AG04450 (cell line): ENCODE data around the gene MIER1. TPM values are rescaled to one million over a fixed set of nuclear protein-coding genes. Genes with fewer than 3 reads are reported as not detected.
A peak's percentile ranks its signal among the peaks of the same experiment; 100 is the strongest.
"Not testable (repeated sequence)": the region's sequence is repeated elsewhere in the genome, so short reads cannot be mapped to it uniquely, and the experiment has no call there.

ENCODE experiments used
- CTCF ChIA-PET: fragments of 300-600, 350-600 bp; formaldehyde crosslinking; extraction: SDS; loops from one replicate; lab custom pipeline; 2022; ENCODE audit warnings: antibody characterized with exemption, inconsistent platforms; lab: Charles Lee
- POLR2A ChIA-PET: fragments of 350-600 bp; formaldehyde crosslinking; extraction: SDS; loops from one replicate; lab custom pipeline; 2021; ENCODE audit warnings: antibody characterized with exemption, inconsistent platforms; lab: Yijun Ruan, JAX
- DNase-seq: peaks from one replicate; pipeline ENCODE4 v3.0.0-alpha.2; 2011; ENCODE audit warnings: low read depth, low spot score
- H3K27ac ChIP-seq: one replicate; pipeline ENCODE4 v1.5.1; 2012; ENCODE audit warnings: low read depth, low read length, control low read depth
- H3K27me3 ChIP-seq: one replicate; pipeline ENCODE4 v1.6.0; 2012; ENCODE audit warnings: low read length; ENCODE audit not compliant: control insufficient read depth, insufficient read depth
- H3K4me3 ChIP-seq: 2 replicates; pipeline ENCODE4 v1.5.1; 2011; ENCODE audit warnings: mild to moderate bottlenecking, low read depth, low read length, control low read depth
- H3K9me3 ChIP-seq: 2 replicates; pipeline ENCODE4 v1.5.1; 2012; ENCODE audit warnings: low read length; ENCODE audit not compliant: control insufficient read depth, insufficient read depth
- CTCF ChIP-seq: IDR thresholded peaks from 2 replicates; pipeline ENCODE4 v1.5.1; 2011; ENCODE audit warnings: low read depth, low read length, control low read depth, inconsistent platforms
- polyA plus RNA-seq: library from polyadenylated mRNA; depleted of rRNA; stranded (reverse); fragments of >200 nt; gene quantifications from 2 replicates; pipeline ENCODE4 v1.2.3, GENCODE V29; 2011

The MIER1 gene
- polyA plus RNA-seq, 1 experiment: 23.6 TPM

- Histone ChIP-seq H3K9me3 (no peaks in the 10 kb centered on the region), H3K27ac (no peak overlapping the region), H3K27me3 (no peaks in the 10 kb centered on the region), H3K4me3 (no peak overlapping the region)
- CTCF ChIA-PET: interaction anchor here (1.4 to 2.1 kb wide), 3 partner anchors 18 to 234 kb away, joined by 5 to 8 read pairs (median 6); no protein-coding TSS in a partner anchor
- POLR2A ChIA-PET: no interaction called here
- TF ChIP-seq CTCF: no peak
- DNase-seq: no peak
These were observed 53.4 kb downstream of the MIER1 start for GRCh38 chr1:66978201-66978600.

GRCh38 chr1:66979621-66980020, 54.8 kb downstream of the MIER1 start:
- ChIA-PET POLR2A (interaction anchor here (0.6 kb wide), 2 partner anchors 55 to 190 kb away, joined by 3 read pairs; partner anchors contain the start of genes DNAI4 and MIER1), CTCF (interaction anchor here (0.6 to 2.1 kb wide), 5 partner anchors 16 to 281 kb away, joined by 4 to 8 read pairs (median 6); no protein-coding TSS in a partner anchor)
- H3K9me3 ChIP-seq, H3K27ac ChIP-seq, H3K27me3 ChIP-seq, H3K4me3 ChIP-seq, DNase-seq: not testable (repeated sequence)

GRCh38 chr1:66980745-66981367, 56.1 kb downstream of the MIER1 start:
- CTCF ChIA-PET: interaction anchor here (0.6 to 1.3 kb wide), 7 partner anchors 11 to 231 kb away, joined by 3 to 22 read pairs (median 3); no protein-coding TSS in a partner anchor

GRCh38 chr1:66981679-66982078, 56.9 kb downstream of the MIER1 start:
- Histone ChIP-seq H3K27ac (no peak overlapping the region), H3K4me3 (no peak overlapping the region), H3K9me3 (no peaks in the 10 kb centered on the region), H3K27me3 (no peaks in the 10 kb centered on the region)
- no peak for DNase-seq
- no peak for TF ChIP-seq CTCF
- ChIA-PET POLR2A (interaction anchor here (0.8 kb wide), 1 partner anchor 14 kb away, joined by 9 read pairs; no protein-coding TSS in a partner anchor), CTCF (interaction anchor here (0.6 to 1.3 kb wide), 7 partner anchors 10 to 230 kb away, joined by 3 to 22 read pairs (median 3); no protein-coding TSS in a partner anchor)

More at GRCh38 chr1:66980745-66981367, 56.1 kb downstream of the MIER1 start:
- no peak for TF ChIP-seq CTCF
- no peaks in the 10 kb centered on the region for H3K9me3 ChIP-seq
- DNase-seq: peak; percentile 4
- H3K4me3 ChIP-seq: no peak overlapping the region
- no peak overlapping the region for H3K27ac ChIP-seq
- POLR2A ChIA-PET: interaction anchor here (0.8 kb wide), 1 partner anchor 15 kb away, joined by 9 read pairs; no protein-coding TSS in a partner anchor
- no peaks in the 10 kb centered on the region for H3K27me3 ChIP-seq

GRCh38 chr1:66982561-66983260, 57.9 kb downstream of the MIER1 start:
- Histone ChIP-seq H3K27ac (no peak overlapping the region), H3K4me3 (no peak overlapping the region), H3K27me3 (no peaks in the 10 kb centered on the region), H3K9me3 (no peaks in the 10 kb centered on the region)
- TF ChIP-seq CTCF: no peak
- ChIA-PET POLR2A (no interaction called here), CTCF (no interaction called here)
- DNase-seq: no peak
